ENCODE data around the gene UGT1A8. TPM values are rescaled to one million over a fixed set of nuclear protein-coding genes. Genes with fewer than 3 reads are reported as not detected.

UGT1A8 gene
- total and polyA plus RNA-seq, 7 donors = not detected

- Histone ChIP-seq H3K36me3 (ENCODE audit: insufficient read depth in 1 of 2, low read depth in 1 of 2) (no peaks in the 10 kb centered on the region), H3K9me3 (no peaks in the 10 kb centered on the region), H3K27ac (no peak overlapping the region), H3K4me3 (no peak overlapping the region), H3K4me1 (no peaks in the 10 kb centered on the region), H3K27me3 (ENCODE audit: insufficient read depth in 3 of 3, low read length in 2 of 3) (peaks cover 0 to 3% (median 2%) of the 10 kb centered on the region in 3 donors)
- DNase-seq = no peak
- WGBS, 3 donors = 74 to 83% (median 78%) methylated on average over 4 of the region's 4 CpGs
- intact Hi-C loops (cut with DNase I) = no loop called here
- ATAC-seq = no peak
- TF ChIP-seq, protein P1, sequence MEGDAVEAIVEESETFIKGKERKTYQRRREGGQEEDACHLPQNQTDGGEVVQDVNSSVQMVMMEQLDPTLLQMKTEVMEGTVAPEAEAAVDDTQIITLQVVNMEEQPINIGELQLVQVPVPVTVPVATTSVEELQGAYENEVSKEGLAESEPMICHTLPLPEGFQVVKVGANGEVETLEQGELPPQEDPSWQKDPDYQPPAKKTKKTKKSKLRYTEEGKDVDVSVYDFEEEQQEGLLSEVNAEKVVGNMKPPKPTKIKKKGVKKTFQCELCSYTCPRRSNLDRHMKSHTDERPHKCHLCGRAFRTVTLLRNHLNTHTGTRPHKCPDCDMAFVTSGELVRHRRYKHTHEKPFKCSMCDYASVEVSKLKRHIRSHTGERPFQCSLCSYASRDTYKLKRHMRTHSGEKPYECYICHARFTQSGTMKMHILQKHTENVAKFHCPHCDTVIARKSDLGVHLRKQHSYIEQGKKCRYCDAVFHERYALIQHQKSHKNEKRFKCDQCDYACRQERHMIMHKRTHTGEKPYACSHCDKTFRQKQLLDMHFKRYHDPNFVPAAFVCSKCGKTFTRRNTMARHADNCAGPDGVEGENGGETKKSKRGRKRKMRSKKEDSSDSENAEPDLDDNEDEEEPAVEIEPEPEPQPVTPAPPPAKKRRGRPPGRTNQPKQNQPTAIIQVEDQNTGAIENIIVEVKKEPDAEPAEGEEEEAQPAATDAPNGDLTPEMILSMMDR (IDR thresholded peaks at IDR 0.05) = no peak
These were observed 149.0 kb downstream of the UGT1A8 start for GRCh38 chr2:233766416-233766815.

- intact Hi-C loops (cut with DNase I) = no loop called here
- TF ChIP-seq, protein P1 (IDR thresholded peaks at IDR 0.05) = no peak
- no peak for ATAC-seq
These were observed 150.6 kb downstream of the UGT1A8 start for GRCh38 chr2:233768076-233768475.

DNA sequence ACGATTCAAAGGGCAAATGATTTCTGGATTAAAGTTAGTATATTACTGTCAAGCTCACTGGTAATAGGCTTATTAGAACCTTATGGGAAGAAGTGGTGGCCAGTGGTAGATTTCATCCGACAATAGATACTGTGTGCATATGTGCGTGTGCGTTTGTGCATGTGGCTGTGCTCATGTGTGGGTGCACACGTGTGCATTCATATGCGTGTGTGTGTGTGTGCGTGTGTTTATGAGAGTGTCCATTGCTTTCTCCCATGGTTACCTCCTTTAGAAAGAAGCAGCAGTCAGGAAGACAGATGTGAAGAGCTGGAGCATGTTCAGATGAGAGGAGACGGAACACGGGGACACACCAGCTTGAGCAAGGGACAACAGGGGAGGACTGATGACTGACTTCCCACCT lies 151.8 kb downstream of the UGT1A8 start:
- no peak overlapping the region for H3K4me3 ChIP-seq
- H3K27me3 ChIP-seq (ENCODE audit: insufficient read depth in 3 of 3, low read length in 2 of 3) = peaks cover 0 to 3% (median 2%) of the 10 kb centered on the region in 3 donors
- no peak for DNase-seq
- no peaks in the 10 kb centered on the region for H3K9me3 ChIP-seq
- WGBS, 3 donors = 88 to 92% (median 89%) methylated on average over 9 of the region's 9 CpGs
- TF ChIP-seq, protein P1 (IDR thresholded peaks at IDR 0.05) = no peak
- H3K27ac ChIP-seq = no peak overlapping the region
- ATAC-seq = no peak
- H3K4me1 ChIP-seq = no peaks in the 10 kb centered on the region
- intact Hi-C loops (cut with DNase I) = no loop called here
- no peaks in the 10 kb centered on the region for H3K36me3 ChIP-seq (ENCODE audit: insufficient read depth in 1 of 2, low read depth in 1 of 2)

More at GRCh38 chr2:233768076-233768475, 150.6 kb downstream of the UGT1A8 start:
- Histone ChIP-seq H3K27me3 (ENCODE audit: insufficient read depth in 3 of 3, low read length in 2 of 3) (peaks cover 0 to 3% (median 2%) of the 10 kb centered on the region in 3 donors), H3K9me3 (no peaks in the 10 kb centered on the region), H3K27ac (no peak overlapping the region), H3K4me1 (no peaks in the 10 kb centered on the region), H3K36me3 (ENCODE audit: insufficient read depth in 1 of 2, low read depth in 1 of 2) (no peaks in the 10 kb centered on the region), H3K4me3 (no peak overlapping the region)
- no peak for DNase-seq
- WGBS, 3 donors = 76 to 78% (median 76%) methylated on average over 4 of the region's 4 CpGs

- H3K27ac ChIP-seq = no peak overlapping the region
- no peaks in the 10 kb centered on the region for H3K36me3 ChIP-seq (ENCODE audit: insufficient read depth in 1 of 2, low read depth in 1 of 2)
- no peaks in the 10 kb centered on the region for H3K4me1 ChIP-seq
- DNase-seq (no peak), ATAC-seq (no peak)
- H3K9me3 ChIP-seq = no peaks in the 10 kb centered on the region
- H3K27me3 ChIP-seq (ENCODE audit: insufficient read depth in 3 of 3, low read length in 2 of 3) = peaks cover 0 to 3% (median 2%) of the 10 kb centered on the region in 3 donors
- intact Hi-C loops (cut with DNase I) = no loop called here
- H3K4me3 ChIP-seq = no peak overlapping the region
- 85 to 89% (median 87%) methylated on average over 16 of the region's 16 CpGs for WGBS, 3 donors
- TF ChIP-seq, protein P1 (IDR thresholded peaks at IDR 0.05) = no peak
These were observed 154.7 kb downstream of the UGT1A8 start for GRCh38 chr2:233772153-233772552.

DNA sequence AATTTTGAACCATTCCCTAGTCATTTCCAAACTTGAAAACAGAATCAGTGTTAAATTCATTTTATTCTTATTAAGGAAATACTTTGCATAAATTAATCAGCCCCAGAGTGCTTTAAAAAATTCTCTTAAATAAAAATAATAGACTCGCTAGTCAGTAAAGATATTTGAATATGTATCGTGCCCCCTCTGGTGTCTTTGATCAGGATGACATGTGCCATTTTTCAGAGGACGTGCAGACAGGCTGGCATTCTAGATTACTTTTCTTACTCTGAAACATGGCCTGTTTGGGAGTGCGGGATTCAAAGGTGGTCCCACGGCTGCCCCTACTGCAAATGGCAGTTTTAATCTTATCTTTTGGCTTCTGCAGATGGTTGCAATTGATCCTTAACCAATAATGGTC lies 155.2 kb downstream of the UGT1A8 start:
- DNase-seq (no peak), ATAC-seq (no peak)
- Histone ChIP-seq H3K4me3 (no peak overlapping the region), H3K9me3 (no peaks in the 10 kb centered on the region), H3K4me1 (no peaks in the 10 kb centered on the region), H3K27ac (no peak overlapping the region), H3K27me3 (ENCODE audit: insufficient read depth in 3 of 3, low read length in 2 of 3) (peaks cover 0 to 3% (median 2%) of the 10 kb centered on the region in 3 donors), H3K36me3 (ENCODE audit: insufficient read depth in 1 of 2, low read depth in 1 of 2) (no peaks in the 10 kb centered on the region)
- 55 to 71% (median 64%) methylated on average over 5 of the region's 5 CpGs for WGBS, 3 donors
- intact Hi-C loops (cut with DNase I) = no loop called here
- TF ChIP-seq, protein P1 (IDR thresholded peaks at IDR 0.05) = no peak
